IMR-90 (cell line): ENCODE data around the gene LTO1. TPM values are rescaled to one million over a fixed set of nuclear protein-coding genes. Genes with fewer than 3 reads are reported as not detected.

Experiments
- ATAC-seq: fragments of 200-7000 bp; cut with Tn5 transposase; 2 replicates; pipeline ENCODE4 v1.9.1; 2020; ENCODE audit warnings: low read depth, mild to moderate bottlenecking, moderate library complexity
- BruUV-seq: library from RNA; stranded (reverse); fragments of 400-500 nt; replicated peaks from 2 replicates; lab custom pipeline; 2021; lab: Mats Ljungman, UMichigan
- CTCF ChIA-PET: fragments of 300-600 bp; formaldehyde crosslinking; extraction: SDS; loops from one replicate; lab custom pipeline; 2021; ENCODE audit warnings: antibody characterized with exemption; lab: Yijun Ruan, JAX
- POLR2A ChIA-PET: fragments of 300-600 bp; sonication (Branson Sonifier 250); formaldehyde crosslinking; loops from one replicate; lab custom pipeline; 2022; ENCODE audit warnings: antibody characterized with exemption; ENCODE audit not compliant: unreplicated experiment; lab: Charles Lee
- DNase-seq: peaks from one replicate; pipeline ENCODE4 v3.0.0; 2013
- H2AFZ ChIP-seq: replicated peaks from 2 replicates; pipeline ENCODE3; 2013; ENCODE audit warnings: low read length, mild to moderate bottlenecking; ENCODE audit not compliant: poor library complexity
- H2AK5ac ChIP-seq: 2 replicates; pipeline ENCODE4 v1.6.1; 2013; ENCODE audit warnings: low read depth, low read length, inconsistent platforms
- H2AK9ac ChIP-seq: replicated peaks from 2 replicates; pipeline ENCODE3; 2013; ENCODE audit warnings: mild to moderate bottlenecking, low read depth, low read length, moderate library complexity; ENCODE audit not compliant: poor library complexity
- H2BK120ac ChIP-seq: 2 replicates; pipeline ENCODE4 v1.6.1; 2013; ENCODE audit warnings: low read depth, low read length, inconsistent platforms
- H2BK15ac ChIP-seq: 3 replicates; pipeline ENCODE4 v1.6.1; 2013; ENCODE audit warnings: low read depth, low read length, inconsistent platforms
- H2BK20ac ChIP-seq: 2 replicates; pipeline ENCODE4 v1.6.1; 2013; ENCODE audit warnings: low read depth, mild to moderate bottlenecking, inconsistent platforms, low read length, moderate library complexity
- H2BK5ac ChIP-seq: 2 replicates; pipeline ENCODE4 v1.6.1; 2013; ENCODE audit warnings: mild to moderate bottlenecking, low read depth, low read length, inconsistent platforms; ENCODE audit not compliant: poor library complexity, severe bottlenecking
- H3K14ac ChIP-seq: replicated peaks from 2 replicates; pipeline ENCODE4 v1.6.1; 2013; ENCODE audit warnings: low read depth, low read length, inconsistent platforms
- H3K18ac ChIP-seq: 2 replicates; pipeline ENCODE4 v1.6.1; 2013; ENCODE audit warnings: low read depth, low read length, control low read depth
- H3K23ac ChIP-seq: 2 replicates; pipeline ENCODE4 v1.6.1; 2013; ENCODE audit warnings: low read depth, low read length, inconsistent platforms
- H3K27ac ChIP-seq: 2 replicates; pipeline ENCODE4 v1.5.1; 2013; ENCODE audit warnings: mild to moderate bottlenecking, control low read depth, low read length; ENCODE audit not compliant: insufficient read depth
- H3K27me3 ChIP-seq: 2 replicates; pipeline ENCODE4 v1.6.1; 2013; ENCODE audit warnings: low read length; ENCODE audit not compliant: control insufficient read depth, insufficient read depth
- H3K36me3 ChIP-seq: 2 replicates; pipeline ENCODE4 v1.6.1; 2013; ENCODE audit warnings: low read length, mixed read lengths; ENCODE audit not compliant: control insufficient read depth, insufficient read depth
- H3K4ac ChIP-seq: 2 replicates; pipeline ENCODE4 v1.6.1; 2013; ENCODE audit warnings: low read depth, low read length, inconsistent platforms
- H3K4me1 ChIP-seq: 2 replicates; pipeline ENCODE4 v1.6.1; 2013; ENCODE audit warnings: low read length, mixed read lengths; ENCODE audit not compliant: control insufficient read depth, insufficient read depth
- H3K4me2 ChIP-seq: 2 replicates; pipeline ENCODE4 v1.6.1; 2013; ENCODE audit warnings: low read depth, mild to moderate bottlenecking, control low read depth, low read length, moderate library complexity
- H3K4me3 ChIP-seq: 2 replicates; pipeline ENCODE4 v1.5.1; 2013; ENCODE audit warnings: low read depth, mild to moderate bottlenecking, control low read depth, low read length, moderate library complexity; ENCODE audit not compliant: insufficient read depth
- H3K56ac ChIP-seq: 2 replicates; pipeline ENCODE4 v1.6.1; 2013; ENCODE audit warnings: low read length, inconsistent platforms; ENCODE audit not compliant: insufficient read depth; ENCODE audit errors: extremely low read depth
- H3K79me1 ChIP-seq, 2 experiments: 2 replicates each; pipeline ENCODE4 v1.6.1; 2013; ENCODE audit warnings: low read length in 2 of 2, inconsistent platforms in 1 of 2, low read depth in 1 of 2
- H3K9ac ChIP-seq: 2 replicates; pipeline ENCODE4 v1.6.1; 2013; ENCODE audit warnings: low read depth, low read length, control low read depth
- H3K9me1 ChIP-seq: 2 replicates; pipeline ENCODE4 v1.6.1; 2013; ENCODE audit warnings: low read length, inconsistent platforms; ENCODE audit not compliant: insufficient read depth
- H3K9me3 ChIP-seq: 2 replicates; pipeline ENCODE4 v1.6.1; 2013; ENCODE audit warnings: low read length; ENCODE audit not compliant: control insufficient read depth, insufficient read depth
- H4K20me1 ChIP-seq: 2 replicates; pipeline ENCODE4 v1.6.1; 2013; ENCODE audit warnings: low read length, inconsistent platforms; ENCODE audit not compliant: insufficient read depth
- H4K5ac ChIP-seq: 2 replicates; pipeline ENCODE4 v1.6.1; 2013; ENCODE audit warnings: mild to moderate bottlenecking, low read depth, low read length, control low read depth
- H4K8ac ChIP-seq, 2 experiments: 2 replicates each; pipeline ENCODE4 v1.6.1; 2013; ENCODE audit warnings: low read depth in 2 of 2, low read length in 2 of 2, control low read depth in 1 of 2, inconsistent platforms in 1 of 2
- H4K91ac ChIP-seq: 2 replicates; pipeline ENCODE4 v1.6.1; 2013; ENCODE audit warnings: low read depth, low read length, inconsistent platforms; ENCODE audit not compliant: insufficient read depth
- CEBPB ChIP-seq: IDR thresholded peaks from 2 replicates; pipeline ENCODE4 v1.6.1; 2012; ENCODE audit warnings: low read depth, low read length, improper control_type of control experiment
- FOS ChIP-seq: fragments of 150-350 bp; IDR thresholded peaks from 2 replicates; pipeline ENCODE4 v1.6.1; 2016; ENCODE audit warnings: low read depth, low read length
- MAFK ChIP-seq: IDR thresholded peaks from 2 replicates; pipeline ENCODE4 v1.6.1; 2012; ENCODE audit warnings: low read depth, low read length, improper control_type of control experiment
- RFX5 ChIP-seq: IDR thresholded peaks from 2 replicates; pipeline ENCODE4 v1.8.0; 2012; ENCODE audit warnings: low read depth, mild to moderate bottlenecking, low read length, moderate library complexity
- USF2 ChIP-seq: fragments of 150-350 bp; IDR thresholded peaks from 2 replicates; pipeline ENCODE4 v1.6.1; 2017; ENCODE audit warnings: mild to moderate bottlenecking, antibody characterized with exemption, low read length, low read depth
- whole genome bisulfite sequencing, 2 experiments: methylation state at CpG; one replicate each; pipeline versions ENCODE4 v1.1.5 to v1.1.7; 2013; ENCODE audit warnings: missing lambda C conversion rate in 2 of 2; ENCODE audit not compliant: insufficient read length in 1 of 2; ENCODE audit errors: extremely low coverage in 2 of 2; 5-methylcytosine and 5-hydroxymethylcytosine counted together
- dilution Hi-C: fragments of 300-500 bp; cut with HindIII; formaldehyde crosslinking; loops from one replicate; pipeline ENCODE4 v1.14.3; 2018; ENCODE audit warnings: low sequenced_read_pairs; ENCODE audit not compliant: unreplicated experiment
- in situ Hi-C: fragments of 300-500 bp; cut with MboI; formaldehyde crosslinking; loops from 3 replicates; pipeline ENCODE4 v1.14.3; 2019; ENCODE audit warnings: low sequenced_read_pairs, inconsistent platforms, mixed read lengths
- intact Hi-C: fragments of 100-400 bp; cut with micrococcal nuclease; formaldehyde crosslinking; loops from 2 replicates; pipeline ENCODE4 v1.10.0; 2022
- polyA plus RNA-seq, 3 experiments: library from polyadenylated mRNA; depleted of rRNA; stranded (reverse); fragments of >200 nt; gene quantifications; 2 replicates each; pipeline ENCODE4 v1.2.3, GENCODE V29; 2012; ENCODE audit warnings: low replicate concordance in 1 of 3
- total RNA-seq: library from RNA; depleted of rRNA; stranded (reverse); fragments of >200 nt; gene quantifications from 2 replicates; pipeline ENCODE4 v1.2.3, GENCODE V29; 2012

Gene LTO1
- total and polyA plus RNA-seq, 2 of the 4 experiments (the other 2 are of a cell fraction), result 8.2 to 23.5 TPM

- H3K4me3 ChIP-seq, result no peak overlapping the region
- TF ChIP-seq USF2 (no peak), MAFK (no peak), CEBPB (no peak), FOS (no peak), RFX5 (no peak)
- no peak overlapping the region for H4K5ac ChIP-seq
- CTCF ChIA-PET, result no interaction called here
- no peak overlapping the region for H2BK20ac ChIP-seq
- no TSS peak for BruUV-seq
- no peak overlapping the region for H3K56ac ChIP-seq
- H3K14ac ChIP-seq, result no peak overlapping the region
- H3K4ac ChIP-seq, result no peak overlapping the region
- no peak overlapping the region for H4K8ac ChIP-seq
- no peak overlapping the region for H3K23ac ChIP-seq
- dilution Hi-C loops (no loop called here), intact Hi-C loops (loop anchor here (5.0 kb wide), 1 partner anchor 185 kb away; no protein-coding TSS in a partner anchor), in situ Hi-C loops (loop anchor here (10.0 kb wide), 1 partner anchor 103 kb away; no protein-coding TSS in a partner anchor)
- no peak overlapping the region for H2BK5ac ChIP-seq
- H3K9me3 ChIP-seq, result no peaks in the 10 kb centered on the region
- H2BK15ac ChIP-seq, result no peak overlapping the region
- H2AFZ ChIP-seq, result no peak overlapping the region
- no peak overlapping the region for H2AK9ac ChIP-seq
- no peak overlapping the region for H3K9ac ChIP-seq
- no peak overlapping the region for H3K27ac ChIP-seq
- no peaks in the 10 kb centered on the region for H3K9me1 ChIP-seq
- no peak overlapping the region for H4K91ac ChIP-seq
- H4K20me1 ChIP-seq, result no peaks in the 10 kb centered on the region
- H3K79me1 ChIP-seq, result no peaks in the 10 kb centered on the region
- H2AK5ac ChIP-seq, result no peak overlapping the region
- H3K4me1 ChIP-seq, result peaks cover 2% of the 10 kb centered on the region
- H3K4me2 ChIP-seq, result no peak overlapping the region
- DNase-seq, result no peak
- H3K18ac ChIP-seq, result no peak overlapping the region
- WGBS, 2 experiments, result 0% methylated on average over 1 of the region's 35 CpGs; no CpG with 5 or more reads in 1 of the 2 experiments
- no peak for ATAC-seq
- peaks cover 61% of the 10 kb centered on the region for H3K27me3 ChIP-seq
- H3K36me3 ChIP-seq, result no peaks in the 10 kb centered on the region
- POLR2A ChIA-PET, result no interaction called here
- no peak overlapping the region for H2BK120ac ChIP-seq
These were observed 27.1 kb upstream of the LTO1 start for GRCh38 chr11:69702239-69702691.
